SIG-M5 treated with dmso at 0.1 percent for 504 hours (cell line): ENCODE measurements around the gene HSD17B13.
"Not testable (repeated sequence)": the region's sequence is repeated elsewhere in the genome, so short reads cannot be mapped to it uniquely, and the experiment has no call there.

Source experiments
- DNase-seq: peaks from one replicate; lab custom pipeline; 2025; ENCODE audit not compliant: unreplicated experiment; lab: John Stamatoyannopoulos, UW

HSD17B13 gene

GRCh38 chr4:87317527-87317926, 5.2 kb downstream of the HSD17B13 start:
- DNase-seq, result no peak

GRCh38 chr4:87316961-87317360, 5.7 kb downstream of the HSD17B13 start:
- no peak for DNase-seq

- not testable (repeated sequence) for DNase-seq
These were observed 7.7 kb downstream of the HSD17B13 start for GRCh38 chr4:87315000-87315399.

GRCh38 chr4:87313756-87314155, 8.9 kb downstream of the HSD17B13 start:
- DNase-seq, result no peak

GRCh38 chr4:87311684-87312083, 11.0 kb downstream of the HSD17B13 start:
- DNase-seq, result no peak

GRCh38 chr4:87310691-87311335, 11.9 kb downstream of the HSD17B13 start:
- no peak for DNase-seq

- no peak for DNase-seq
These were observed 13.1 kb downstream of the HSD17B13 start for GRCh38 chr4:87309625-87310024.

GRCh38 chr4:87306056-87306455, 16.6 kb downstream of the HSD17B13 start:
- no peak for DNase-seq

GRCh38 chr4:87305562-87305961, 17.1 kb downstream of the HSD17B13 start:
- no peak for DNase-seq

GRCh38 chr4:87304745-87305432, 17.8 kb downstream of the HSD17B13 start:
- peak; percentile 65 for DNase-seq

- DNase-seq, result no peak
These were observed 22.8 kb downstream of the HSD17B13 start for GRCh38 chr4:87299898-87300297.

- no peak for DNase-seq
These were observed 24.3 kb downstream of the HSD17B13 start for GRCh38 chr4:87298362-87298761.

GRCh38 chr4:87294911-87295310, 27.8 kb downstream of the HSD17B13 start:
- not testable (repeated sequence) for DNase-seq

- not testable (repeated sequence) for DNase-seq
These were observed 28.8 kb downstream of the HSD17B13 start for GRCh38 chr4:87293889-87294288.

- no peak for DNase-seq
These were observed 35.7 kb downstream of the HSD17B13 start for GRCh38 chr4:87286970-87287369.

GRCh38 chr4:87284268-87284667, 38.4 kb downstream of the HSD17B13 start:
- DNase-seq, result not testable (repeated sequence)

- no peak for DNase-seq
These were observed 39.5 kb downstream of the HSD17B13 start for GRCh38 chr4:87283151-87283550.

- DNase-seq, result no peak
These were observed 41.1 kb downstream of the HSD17B13 start for GRCh38 chr4:87281603-87282002.

GRCh38 chr4:87278335-87278794, 44.3 kb downstream of the HSD17B13 start:
- DNase-seq, result no peak

GRCh38 chr4:87275311-87275710, 47.4 kb downstream of the HSD17B13 start:
- DNase-seq, result no peak

- no peak for DNase-seq
These were observed 47.9 kb downstream of the HSD17B13 start for GRCh38 chr4:87274803-87275202.

GRCh38 chr4:87274327-87274726, 48.4 kb downstream of the HSD17B13 start:
- no peak for DNase-seq

GRCh38 chr4:87270825-87271224, 51.9 kb downstream of the HSD17B13 start:
- DNase-seq, result no peak
